CD4-positive, alpha-beta T cell treated with Interleukin-1 beta for 1 hour (primary cell): ENCODE results near the gene RAD23A.
"Not testable (repeated sequence)": the region's sequence is repeated elsewhere in the genome, so short reads cannot be mapped to it uniquely, and the experiment has no call there.

Experiments
- DNase-seq, 2 donors: peaks; one replicate each; pipeline ENCODE4 v3.0.0-alpha.2; 2020 to 2022

RAD23A gene

GRCh38 chr19:12955996-12956395, 10.3 kb downstream of the RAD23A start:
- DNase-seq, result no peak

GRCh38 chr19:12956446-12957388, 11.1 kb downstream of the RAD23A start, which contains the start of gene GADD45GIP1:
Gene GADD45GIP1 (minus strand): TSS chr19:12957223. CDS start chr19:12957212, 11 bp downstream.
- peak; percentile 82 to 84 for DNase-seq

GRCh38 chr19:12957389-12957952, 11.8 kb downstream of the RAD23A start:
- not testable (repeated sequence) for DNase-seq

- DNase-seq, result no peak
These were observed 13.8 kb downstream of the RAD23A start for GRCh38 chr19:12959481-12959880.

- DNase-seq, result peak; percentile 78 to 83
These were observed 19.6 kb downstream of the RAD23A start for GRCh38 chr19:12965017-12965811.

GRCh38 chr19:12965812-12966135, 20.1 kb downstream of the RAD23A start:
- no peak for DNase-seq

- no peak for DNase-seq
These were observed 22.2 kb downstream of the RAD23A start for GRCh38 chr19:12967907-12968306.

- no peak for DNase-seq
These were observed 23.8 kb downstream of the RAD23A start, which contains the start of gene DAND5 for GRCh38 chr19:12969292-12969988. Gene DAND5 (plus strand): TSS chr19:12969576. CDS start chr19:12969661, 85 bp downstream.

- no peak for DNase-seq
These were observed 24.6 kb downstream of the RAD23A start for GRCh38 chr19:12970070-12970820.

- DNase-seq, result no peak
These were observed 27.6 kb downstream of the RAD23A start for GRCh38 chr19:12973236-12973635.

GRCh38 chr19:12974301-12975220, 28.9 kb downstream of the RAD23A start:
- no peak for DNase-seq

GRCh38 chr19:12975221-12975741, 29.6 kb downstream of the RAD23A start:
- no peak for DNase-seq

GRCh38 chr19:12976109-12976508, 30.4 kb downstream of the RAD23A start:
- DNase-seq, result not testable (repeated sequence)

- DNase-seq, result no peak
These were observed 34.3 kb downstream of the RAD23A start for GRCh38 chr19:12979974-12980373.

- no peak for DNase-seq
These were observed 37.0 kb downstream of the RAD23A start for GRCh38 chr19:12982648-12983047.

GRCh38 chr19:12983091-12983490, 37.4 kb downstream of the RAD23A start:
- no peak for DNase-seq

GRCh38 chr19:12983542-12984142, 38.0 kb downstream of the RAD23A start:
- peak; percentile 85 to 87 for DNase-seq

- DNase-seq, result peak; percentile 12 to 13
These were observed 38.5 kb downstream of the RAD23A start for GRCh38 chr19:12984143-12984627.

- DNase-seq, result no peak
These were observed 39.0 kb downstream of the RAD23A start for GRCh38 chr19:12984683-12985048.
